Neuronal stem cell (in vitro differentiated cells): Measurements from ENCODE around the gene PCDHGA12.

Source experiments
- DNase-seq: peaks from one replicate; pipeline ENCODE4 v3.0.0-alpha.2; 2013; ENCODE audit warnings: low spot score
- H2AFZ ChIP-seq: one replicate; pipeline ENCODE4 v1.6.1; 2013; ENCODE audit warnings: mild to moderate bottlenecking, low read length, inconsistent platforms
- H2AK5ac ChIP-seq: 2 replicates; pipeline ENCODE4 v1.6.1; 2013; ENCODE audit warnings: low read depth, mild to moderate bottlenecking, inconsistent platforms, low read length, moderate library complexity, mixed read lengths
- H2BK120ac ChIP-seq: 2 replicates; pipeline ENCODE4 v1.6.1; 2013; ENCODE audit warnings: low read depth, mild to moderate bottlenecking, inconsistent platforms, low read length, moderate library complexity, mixed read lengths
- H2BK12ac ChIP-seq: one replicate; pipeline ENCODE4 v1.6.1; 2013; ENCODE audit warnings: low read length, inconsistent platforms
- H2BK15ac ChIP-seq: 2 replicates; pipeline ENCODE4 v1.6.1; 2013; ENCODE audit warnings: mild to moderate bottlenecking, low read length, inconsistent platforms, mixed read lengths
- H2BK5ac ChIP-seq: one replicate; pipeline ENCODE4 v1.6.1; 2013; ENCODE audit warnings: inconsistent platforms, mild to moderate bottlenecking, low read length, moderate library complexity
- H3K14ac ChIP-seq: one replicate; pipeline ENCODE4 v1.6.1; 2013; ENCODE audit warnings: low read length, inconsistent platforms
- H3K18ac ChIP-seq: 2 replicates; pipeline ENCODE4 v1.6.1; 2013; ENCODE audit warnings: low read length, inconsistent platforms
- H3K23ac ChIP-seq: 2 replicates; pipeline ENCODE4 v1.6.1; 2013; ENCODE audit warnings: low read depth, mild to moderate bottlenecking, mixed read lengths, low read length, inconsistent platforms; ENCODE audit not compliant: poor library complexity
- H3K27ac ChIP-seq: replicated peaks from 3 replicates; pipeline ENCODE4 v1.5.1; 2013; ENCODE audit warnings: low read length, inconsistent platforms
- H3K27me3 ChIP-seq, 3 experiments: 2 replicates each; pipeline ENCODE4 v1.6.1; 2013; ENCODE audit warnings: low read length in 3 of 3, mild to moderate bottlenecking in 2 of 3, inconsistent platforms in 1 of 3, low read depth in 1 of 3, mixed read lengths in 1 of 3, moderate library complexity in 1 of 3; ENCODE audit not compliant: control insufficient read depth in 3 of 3, insufficient read depth in 3 of 3
- H3K36me3 ChIP-seq, 2 donors: replicated peaks in 1 of 2; 2 replicates each; pipeline ENCODE4 v1.6.1; 2013; ENCODE audit warnings: low read length in 2 of 2; ENCODE audit not compliant: control insufficient read depth in 2 of 2, insufficient read depth in 2 of 2
- H3K4ac ChIP-seq: 2 replicates; pipeline ENCODE4 v1.6.1; 2013; ENCODE audit warnings: inconsistent platforms, mild to moderate bottlenecking, low read length, moderate library complexity
- H3K4me1 ChIP-seq, 2 donors: 1 replicate in 1 of 2; 2 replicates in 1 of 2; pipeline ENCODE4 v1.6.1; 2013; ENCODE audit warnings: low read length in 2 of 2, low read depth in 1 of 2; ENCODE audit not compliant: control insufficient read depth in 2 of 2, insufficient read depth in 1 of 2
- H3K4me2 ChIP-seq: one replicate; pipeline ENCODE4 v1.6.1; 2013; ENCODE audit warnings: mild to moderate bottlenecking, low read length, inconsistent platforms; ENCODE audit not compliant: insufficient read depth, poor library complexity, severe bottlenecking
- H3K4me3 ChIP-seq, 2 donors: 2 replicates each; pipeline ENCODE4 v1.5.1; 2013; ENCODE audit warnings: low read length in 2 of 2, mild to moderate bottlenecking in 2 of 2, inconsistent platforms in 1 of 2, moderate library complexity in 1 of 2
- H3K79me1 ChIP-seq: one replicate; pipeline ENCODE4 v1.6.1; 2013; ENCODE audit warnings: low read depth, mild to moderate bottlenecking, inconsistent platforms, low read length, moderate library complexity
- H3K9ac ChIP-seq: one replicate; pipeline ENCODE4 v1.6.1; 2013; ENCODE audit warnings: mild to moderate bottlenecking, low read depth, low read length, inconsistent platforms; ENCODE audit not compliant: poor library complexity
- H3K9me3 ChIP-seq, 2 donors: replicated peaks in 1 of 2; 2 replicates each; pipeline versions ENCODE3 to v1.6.1; 2013; ENCODE audit warnings: low read length in 2 of 2, mild to moderate bottlenecking in 2 of 2, inconsistent platforms in 1 of 2, low read depth in 1 of 2, mixed read lengths in 1 of 2, moderate library complexity in 1 of 2; ENCODE audit not compliant: control insufficient read depth in 2 of 2, insufficient read depth in 1 of 2
- H4K8ac ChIP-seq: one replicate; pipeline ENCODE4 v1.6.1; 2013; ENCODE audit warnings: low read depth, mild to moderate bottlenecking, inconsistent platforms, low read length, moderate library complexity
- H4K91ac ChIP-seq: one replicate; pipeline ENCODE4 v1.6.1; 2013; ENCODE audit warnings: low read length, low read depth, mild to moderate bottlenecking, inconsistent platforms; ENCODE audit not compliant: poor library complexity
- WGBS, 2 donors: extraction: QIAGEN DNeasy Blood & Tissue Kit; methylation state at CpG; one replicate each; pipeline ENCODE4 v1.1.7; 2013; ENCODE audit warnings: missing lambda C conversion rate in 2 of 2, mixed read lengths in 1 of 2; ENCODE audit not compliant: insufficient read length in 2 of 2, insufficient replicate concordance in 1 of 2; ENCODE audit errors: extremely low coverage in 2 of 2; 5-methylcytosine and 5-hydroxymethylcytosine counted together

PCDHGA12 gene

GRCh38 chr5:141434006-141434405, 3.7 kb downstream of the PCDHGA12 start:
- H2BK15ac ChIP-seq, result no peak overlapping the region
- no peak overlapping the region for H3K4me2 ChIP-seq
- no peak overlapping the region for H2BK12ac ChIP-seq
- H3K4me3 ChIP-seq, result no peak overlapping the region
- no peaks in the 10 kb centered on the region for H3K27me3 ChIP-seq
- no peaks in the 10 kb centered on the region for H3K4me1 ChIP-seq
- H3K27ac ChIP-seq, result no peak overlapping the region
- no peak overlapping the region for H3K4ac ChIP-seq
- no peak overlapping the region for H3K18ac ChIP-seq
- H3K14ac ChIP-seq, result no peak overlapping the region
- no peak overlapping the region for H4K8ac ChIP-seq
- H2BK120ac ChIP-seq, result no peak overlapping the region
- peaks cover 12 to 25% of the 10 kb centered on the region in 2 donors for H3K36me3 ChIP-seq
- H4K91ac ChIP-seq, result no peak overlapping the region
- H3K9ac ChIP-seq, result no peak overlapping the region
- peaks cover 27 to 57% of the 10 kb centered on the region in 2 donors for H3K9me3 ChIP-seq
- peaks cover 8% of the 10 kb centered on the region for H3K79me1 ChIP-seq
- WGBS, 2 donors, result no CpG with 5 or more reads among the region's 2 CpGs
- H3K23ac ChIP-seq, result no peak overlapping the region
- H2AK5ac ChIP-seq, result no peak overlapping the region
- DNase-seq, result no peak
- H2BK5ac ChIP-seq, result no peak overlapping the region
- no peak overlapping the region for H2AFZ ChIP-seq

- Histone ChIP-seq H3K79me1 (peaks cover 7% of the 10 kb centered on the region), H2BK15ac (no peak overlapping the region), H2BK5ac (no peak overlapping the region), H3K27me3 (no peaks in the 10 kb centered on the region), H3K4me3 (no peak overlapping the region), H2AK5ac (no peak overlapping the region), H2AFZ (no peak overlapping the region), H3K9me3 (peaks cover 24 to 44% of the 10 kb centered on the region in 2 donors), H3K4me1 (no peaks in the 10 kb centered on the region), H3K18ac (no peak overlapping the region), H3K23ac (no peak overlapping the region), H3K4ac (no peak overlapping the region), H4K91ac (no peak overlapping the region), H3K27ac (no peak overlapping the region), H2BK12ac (no peak overlapping the region), H2BK120ac (no peak overlapping the region), H3K36me3 (peaks cover 10 to 17% of the 10 kb centered on the region in 2 donors), H4K8ac (no peak overlapping the region), H3K14ac (no peak overlapping the region), H3K9ac (no peak overlapping the region), H3K4me2 (no peak overlapping the region)
- DNase-seq, result no peak
- no CpG with 5 or more reads among the region's 2 CpGs for WGBS, 2 donors
Observed at GRCh38 chr5:141437221-141437620, 6.9 kb downstream of the PCDHGA12 start.

GRCh38 chr5:141439411-141440141, 9.3 kb downstream of the PCDHGA12 start:
- Histone ChIP-seq H3K4me3 (no peak overlapping the region), H3K4me1 (no peaks in the 10 kb centered on the region), H3K14ac (no peak overlapping the region), H3K36me3 (peaks cover 10 to 17% of the 10 kb centered on the region in 2 donors), H2BK120ac (no peak overlapping the region), H3K4me2 (no peak overlapping the region), H3K4ac (no peak overlapping the region), H3K27me3 (no peaks in the 10 kb centered on the region), H4K91ac (no peak overlapping the region), H2AFZ (no peak overlapping the region), H2AK5ac (no peak overlapping the region), H3K18ac (no peak overlapping the region), H3K79me1 (peaks cover 5% of the 10 kb centered on the region), H4K8ac (no peak overlapping the region), H2BK15ac (no peak overlapping the region), H2BK5ac (no peak overlapping the region), H2BK12ac (no peak overlapping the region), H3K27ac (no peak overlapping the region), H3K23ac (no peak overlapping the region), H3K9me3 (peaks cover 18 to 37% of the 10 kb centered on the region in 2 donors), H3K9ac (no peak overlapping the region)
- no peak for DNase-seq
- WGBS, 2 donors, result no CpG with 5 or more reads among the region's 10 CpGs

- H3K9me3 ChIP-seq, result peaks cover 18 to 37% of the 10 kb centered on the region in 2 donors
- H2AK5ac ChIP-seq, result no peak overlapping the region
- H3K79me1 ChIP-seq, result peaks cover 5% of the 10 kb centered on the region
- H4K8ac ChIP-seq, result no peak overlapping the region
- H2BK5ac ChIP-seq, result no peak overlapping the region
- no peak for DNase-seq
- H3K23ac ChIP-seq, result no peak overlapping the region
- H3K27ac ChIP-seq, result no peak overlapping the region
- H2BK12ac ChIP-seq, result no peak overlapping the region
- no peak overlapping the region for H3K18ac ChIP-seq
- H3K4me2 ChIP-seq, result no peak overlapping the region
- no peak overlapping the region for H4K91ac ChIP-seq
- no peak overlapping the region for H2BK120ac ChIP-seq
- no peak overlapping the region for H2AFZ ChIP-seq
- H2BK15ac ChIP-seq, result no peak overlapping the region
- H3K9ac ChIP-seq, result no peak overlapping the region
- no CpG with 5 or more reads among the region's 9 CpGs for WGBS, 2 donors
- H3K4me1 ChIP-seq, result no peaks in the 10 kb centered on the region
- H3K27me3 ChIP-seq, result no peaks in the 10 kb centered on the region
- H3K4me3 ChIP-seq, result no peak overlapping the region
- no peak overlapping the region for H3K4ac ChIP-seq
- H3K36me3 ChIP-seq, result peaks cover 10 to 17% of the 10 kb centered on the region in 2 donors
- no peak overlapping the region for H3K14ac ChIP-seq
Observed at GRCh38 chr5:141440341-141440740, 10.0 kb downstream of the PCDHGA12 start.
